H9 (cell line): ENCODE results near the gene SKIC8. TPM values are rescaled to one million over a fixed set of nuclear protein-coding genes. Genes with fewer than 3 reads are reported as not detected.

Experiments used
- DNase-seq: peaks from one replicate; pipeline ENCODE4 v3.0.0-alpha.2; 2017
- H2AFZ ChIP-seq: one replicate; pipeline ENCODE4 v1.6.1; 2013; ENCODE audit warnings: mild to moderate bottlenecking, low read length, control low read depth, moderate library complexity
- H2AK5ac ChIP-seq: 2 replicates; pipeline ENCODE4 v1.6.1; 2013; ENCODE audit warnings: low read length, control low read depth, mixed read lengths; ENCODE audit not compliant: insufficient read length
- H2BK120ac ChIP-seq: one replicate; pipeline ENCODE4 v1.6.1; 2013; ENCODE audit warnings: low read depth, mild to moderate bottlenecking, low read length, control low read depth, inconsistent platforms; ENCODE audit not compliant: poor library complexity, severe bottlenecking
- H2BK12ac ChIP-seq: 2 replicates; pipeline ENCODE4 v1.6.1; 2013; ENCODE audit warnings: low read length, control low read depth, mixed read lengths, low read depth; ENCODE audit not compliant: insufficient read length
- H2BK15ac ChIP-seq: 2 replicates; pipeline ENCODE4 v1.6.1; 2013; ENCODE audit warnings: low read depth, low read length, control low read depth
- H2BK20ac ChIP-seq: one replicate; pipeline ENCODE4 v1.6.1; 2013; ENCODE audit warnings: low read depth, mild to moderate bottlenecking, low read length, control low read depth, inconsistent platforms; ENCODE audit not compliant: poor library complexity, severe bottlenecking
- H2BK5ac ChIP-seq: 2 replicates; pipeline ENCODE4 v1.6.1; 2013; ENCODE audit warnings: low read length, control low read depth, mixed read lengths; ENCODE audit not compliant: insufficient read length
- H3K14ac ChIP-seq: 2 replicates; pipeline ENCODE4 v1.6.1; 2013; ENCODE audit warnings: low read length, control low read depth; ENCODE audit not compliant: insufficient read depth
- H3K18ac ChIP-seq: 2 replicates; pipeline ENCODE4 v1.6.1; 2013; ENCODE audit warnings: low read depth, mild to moderate bottlenecking, mixed read lengths, low read length, control low read depth; ENCODE audit not compliant: insufficient read length
- H3K23ac ChIP-seq: 2 replicates; pipeline ENCODE4 v1.6.1; 2013; ENCODE audit warnings: low read length, control low read depth, mixed read lengths, low read depth; ENCODE audit not compliant: insufficient read length
- H3K23me2 ChIP-seq: 2 replicates; pipeline ENCODE4 v1.6.1; 2013; ENCODE audit warnings: low read depth, mild to moderate bottlenecking, mixed read lengths, low read length, control low read depth; ENCODE audit not compliant: insufficient read length, poor library complexity, severe bottlenecking
- H3K27ac ChIP-seq: 2 replicates; pipeline ENCODE4 v1.5.1; 2013; ENCODE audit warnings: low read length, control low read depth, mixed read lengths, low read depth; ENCODE audit not compliant: insufficient read length
- H3K27me3 ChIP-seq: 2 replicates; pipeline ENCODE4 v1.6.1; 2013; ENCODE audit warnings: low read length, control low read depth, inconsistent platforms; ENCODE audit not compliant: insufficient read depth
- H3K4ac ChIP-seq: 2 replicates; pipeline ENCODE4 v1.6.1; 2013; ENCODE audit warnings: low read depth, mild to moderate bottlenecking, control low read depth, inconsistent platforms, low read length, moderate library complexity
- H3K4me1 ChIP-seq: 2 replicates; pipeline ENCODE4 v1.6.1; 2013; ENCODE audit warnings: low read length, control low read depth, inconsistent platforms; ENCODE audit not compliant: insufficient read depth
- H3K4me2 ChIP-seq: 2 replicates; pipeline ENCODE4 v1.6.1; 2013; ENCODE audit warnings: low read length, control low read depth, mixed read lengths; ENCODE audit not compliant: insufficient read length, insufficient read depth
- H3K56ac ChIP-seq: 2 replicates; pipeline ENCODE4 v1.6.1; 2013; ENCODE audit warnings: low read depth, mild to moderate bottlenecking, mixed read lengths, low read length, control low read depth; ENCODE audit not compliant: insufficient read length
- H3K79me1 ChIP-seq: 2 replicates; pipeline ENCODE4 v1.6.1; 2013; ENCODE audit warnings: low read depth, mild to moderate bottlenecking, moderate library complexity, low read length, control low read depth, inconsistent platforms; ENCODE audit not compliant: insufficient read depth, poor library complexity, severe bottlenecking
- H3K79me2 ChIP-seq: 2 replicates; pipeline ENCODE4 v1.6.1; 2013; ENCODE audit warnings: low read length, control low read depth, inconsistent platforms; ENCODE audit not compliant: insufficient read depth
- H3K9ac ChIP-seq: 2 replicates; pipeline ENCODE4 v1.6.1; 2013; ENCODE audit warnings: low read length, control low read depth, mixed read lengths; ENCODE audit not compliant: insufficient read length; ENCODE audit errors: extremely low read depth
- H3K9me3 ChIP-seq: one replicate; pipeline ENCODE4 v1.6.1; 2013; ENCODE audit warnings: low read depth, low read length, inconsistent platforms; ENCODE audit not compliant: control insufficient read depth
- H3T11ph ChIP-seq: one replicate; pipeline ENCODE4 v1.6.1; 2013; ENCODE audit warnings: mild to moderate bottlenecking, low read length, control low read depth, inconsistent platforms
- H4K20me1 ChIP-seq: one replicate; pipeline ENCODE4 v1.6.1; 2013; ENCODE audit not compliant: control insufficient read depth, insufficient read length, insufficient read depth
- H4K5ac ChIP-seq: 2 replicates; pipeline ENCODE4 v1.6.1; 2013; ENCODE audit warnings: low read depth, mild to moderate bottlenecking, mixed read lengths, low read length, control low read depth; ENCODE audit not compliant: insufficient read length
- H4K8ac ChIP-seq: replicated peaks from 2 replicates; pipeline ENCODE4 v1.6.1; 2013; ENCODE audit warnings: low read length, control low read depth, mixed read lengths, low read depth; ENCODE audit not compliant: insufficient read length
- H4K91ac ChIP-seq: 2 replicates; pipeline ENCODE4 v1.6.1; 2013; ENCODE audit warnings: low read depth, mild to moderate bottlenecking, moderate library complexity, mixed read lengths, low read length, control low read depth; ENCODE audit not compliant: insufficient read length
- H3K27ac Mint-ChIP-seq, 3 experiments: 2 replicates in 2 of 3; 3 replicates in 1 of 3; pipeline ENCODE4 v1.8.0; 2020 to 2021; ENCODE audit warnings: mixed read lengths in 3 of 3, mild to moderate bottlenecking in 1 of 3, moderate library complexity in 1 of 3
- H3K27me3 Mint-ChIP-seq: 2 replicates; pipeline ENCODE4 v1.8.0; 2021; ENCODE audit warnings: low read depth, mild to moderate bottlenecking, moderate library complexity, mixed read lengths
- H3K36me3 Mint-ChIP-seq, 3 experiments: 2 replicates in 2 of 3; 3 replicates in 1 of 3; pipeline ENCODE4 v1.8.0; 2020 to 2021; ENCODE audit warnings: low read depth in 3 of 3, mixed read lengths in 3 of 3; ENCODE audit not compliant: insufficient read depth in 1 of 3
- H3K4me1 Mint-ChIP-seq, 2 experiments: 2 replicates each; pipeline ENCODE4 v1.8.0; 2020; ENCODE audit warnings: mixed read lengths in 2 of 2
- H3K4me3 Mint-ChIP-seq, 2 experiments: 2 replicates in 1 of 2; 3 replicates in 1 of 2; pipeline ENCODE4 v1.8.0; 2020 to 2021; ENCODE audit warnings: mild to moderate bottlenecking in 2 of 2, mixed read lengths in 2 of 2, moderate library complexity in 1 of 2
- H3K9me3 Mint-ChIP-seq, 2 experiments: 2 replicates in 1 of 2; 3 replicates in 1 of 2; pipeline ENCODE4 v1.8.0; 2020; ENCODE audit warnings: mild to moderate bottlenecking in 2 of 2, mixed read lengths in 2 of 2, moderate library complexity in 1 of 2
- WGBS: extraction: QIAGEN DNeasy Blood & Tissue Kit; methylation state at CpG from one replicate; pipeline ENCODE4 v1.1.7; 2013; ENCODE audit warnings: missing lambda C conversion rate, low lambda C conversion rate, mixed read lengths; ENCODE audit not compliant: insufficient read length; ENCODE audit errors: extremely low coverage; 5-methylcytosine and 5-hydroxymethylcytosine counted together
- total RNA-seq: library from RNA; stranded (reverse); gene quantifications from 2 replicates; pipeline ENCODE4 v1.2.1, GENCODE V29; 2021
- TF ChIP-seq, protein P1 (sequence below): fragments of 200-600 bp; sonication (generic); conservative IDR thresholded peaks from 3 replicates; pipeline ENCODE4 v1.8.0; 2021; ENCODE audit warnings: antibody characterized with exemption, mild to moderate bottlenecking

SKIC8 gene
- total RNA-seq, 1 experiment from 2014 or later, result 45.6 TPM

DNA sequence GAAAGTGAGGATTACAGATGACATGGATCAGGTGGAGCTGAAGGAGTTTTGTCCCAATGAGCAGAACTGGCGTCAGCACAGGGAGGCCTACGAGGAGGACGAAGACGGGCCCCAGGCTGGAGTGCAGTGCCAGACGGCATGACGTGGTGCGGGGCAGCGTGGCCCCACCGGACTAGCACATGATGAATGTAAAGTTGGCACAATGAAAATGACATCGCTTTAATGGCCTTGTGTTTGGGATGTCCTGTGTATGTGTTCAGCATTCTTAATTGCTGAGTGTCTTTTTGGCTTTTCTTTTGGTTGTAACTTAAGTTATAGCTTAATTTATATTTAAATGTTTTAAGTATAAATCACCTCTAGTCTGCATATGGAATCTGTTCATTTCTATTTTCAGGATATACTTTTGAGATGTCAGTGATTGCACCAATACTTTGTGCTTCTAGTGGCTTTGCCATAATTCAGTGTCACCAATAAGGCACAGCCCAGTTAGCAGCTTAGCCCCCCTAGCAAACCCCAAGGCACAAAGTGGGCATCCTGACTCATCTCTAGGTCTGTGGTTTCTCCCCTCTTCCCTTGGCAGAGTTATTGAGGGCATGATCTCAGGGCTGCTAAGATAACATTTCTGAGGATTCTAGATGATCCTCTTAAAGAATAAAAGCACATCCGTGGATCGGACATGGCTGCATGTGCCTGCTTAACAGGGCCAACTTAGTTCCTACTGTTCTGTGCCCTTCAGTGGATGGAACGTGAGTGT lies 18.9 kb downstream of the SKIC8 start:
- no peaks in the 10 kb centered on the region for H3K79me2 ChIP-seq
- H3K23ac ChIP-seq, result no peak overlapping the region
- no peak overlapping the region for H4K5ac ChIP-seq
- H3K27ac ChIP-seq, result no peak overlapping the region
- H2AK5ac ChIP-seq, result no peak overlapping the region
- H3K79me1 ChIP-seq, result no peaks in the 10 kb centered on the region
- H4K8ac ChIP-seq, result no peak overlapping the region
- H2BK12ac ChIP-seq, result no peak overlapping the region
- H3K14ac ChIP-seq, result no peak overlapping the region
- no peaks in the 10 kb centered on the region for H3K27me3 Mint-ChIP-seq
- WGBS, result no CpG with 5 or more reads among the region's 13 CpGs
- H3K27ac Mint-ChIP-seq, result no peak overlapping the region
- H2BK120ac ChIP-seq, result no peak overlapping the region
- H3K9me3 Mint-ChIP-seq, result no peaks in the 10 kb centered on the region
- peaks cover 0 to 7% (median 3%) of the 10 kb centered on the region in 3 experiments; a peak in 4 of 7 replicates for H3K36me3 Mint-ChIP-seq
- H4K91ac ChIP-seq, result no peak overlapping the region
- 0 out of 4 replicates have a peak, but pooled peaks cover 0 to 2% of the 10 kb centered on the region in 2 experiments for H3K4me1 Mint-ChIP-seq
- no peak overlapping the region for H2AFZ ChIP-seq
- H3T11ph ChIP-seq, result no peak overlapping the region
- H4K20me1 ChIP-seq, result no peaks in the 10 kb centered on the region
- H3K4me2 ChIP-seq, result no peak overlapping the region
- H3K4me1 ChIP-seq, result no peaks in the 10 kb centered on the region
- H2BK20ac ChIP-seq, result no peak overlapping the region
- no peak overlapping the region for H2BK5ac ChIP-seq
- H3K4me3 Mint-ChIP-seq, result no peak overlapping the region
- no peak overlapping the region for H3K56ac ChIP-seq
- no peak overlapping the region for H3K9ac ChIP-seq
- DNase-seq, result no peak
- no peak overlapping the region for H3K18ac ChIP-seq
- no peaks in the 10 kb centered on the region for H3K27me3 ChIP-seq
- no peak overlapping the region for H2BK15ac ChIP-seq
- TF ChIP-seq, protein P1, sequence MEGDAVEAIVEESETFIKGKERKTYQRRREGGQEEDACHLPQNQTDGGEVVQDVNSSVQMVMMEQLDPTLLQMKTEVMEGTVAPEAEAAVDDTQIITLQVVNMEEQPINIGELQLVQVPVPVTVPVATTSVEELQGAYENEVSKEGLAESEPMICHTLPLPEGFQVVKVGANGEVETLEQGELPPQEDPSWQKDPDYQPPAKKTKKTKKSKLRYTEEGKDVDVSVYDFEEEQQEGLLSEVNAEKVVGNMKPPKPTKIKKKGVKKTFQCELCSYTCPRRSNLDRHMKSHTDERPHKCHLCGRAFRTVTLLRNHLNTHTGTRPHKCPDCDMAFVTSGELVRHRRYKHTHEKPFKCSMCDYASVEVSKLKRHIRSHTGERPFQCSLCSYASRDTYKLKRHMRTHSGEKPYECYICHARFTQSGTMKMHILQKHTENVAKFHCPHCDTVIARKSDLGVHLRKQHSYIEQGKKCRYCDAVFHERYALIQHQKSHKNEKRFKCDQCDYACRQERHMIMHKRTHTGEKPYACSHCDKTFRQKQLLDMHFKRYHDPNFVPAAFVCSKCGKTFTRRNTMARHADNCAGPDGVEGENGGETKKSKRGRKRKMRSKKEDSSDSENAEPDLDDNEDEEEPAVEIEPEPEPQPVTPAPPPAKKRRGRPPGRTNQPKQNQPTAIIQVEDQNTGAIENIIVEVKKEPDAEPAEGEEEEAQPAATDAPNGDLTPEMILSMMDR, result no peak
- H3K23me2 ChIP-seq, result no peaks in the 10 kb centered on the region
- no peaks in the 10 kb centered on the region for H3K9me3 ChIP-seq
- no peak overlapping the region for H3K4ac ChIP-seq
